ENCODE measurements around the gene P2RY12.

DNA sequence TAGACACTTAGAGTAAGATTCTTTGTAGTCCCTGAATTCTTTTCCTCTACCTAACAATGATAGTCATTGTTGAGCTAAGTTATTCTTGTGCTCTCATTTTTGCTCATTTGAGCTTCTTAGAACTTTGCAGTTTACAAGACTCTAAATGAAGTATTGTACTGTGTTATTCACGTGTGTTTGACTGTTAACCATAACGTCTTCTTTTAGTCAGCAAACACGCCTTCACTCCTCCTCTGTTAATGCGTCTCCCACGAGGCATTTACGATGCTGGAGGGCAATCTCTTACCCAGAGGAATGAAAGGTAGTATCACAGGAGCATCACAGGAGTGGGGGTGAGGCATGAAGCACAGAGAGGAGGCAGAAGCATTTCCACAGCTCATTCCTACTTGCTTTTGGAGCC lies 91.4 kb downstream of the P2RY12 start:
- TF ChIP-seq POLR2A (IDR thresholded peaks at IDR 0.05) = no peak
- TF ChIP-seq CTCF (IDR thresholded peaks at IDR 0.05) = no peak
